HG02623 (cell line): ENCODE results near the gene JUN.
A peak's percentile ranks its signal among the peaks of the same experiment; 100 is the strongest.

Experiments
- ATAC-seq: cut with Tn5 transposase; IDR thresholded peaks from one replicate; pipeline ENCODE4 v1.9.1; 2021; ENCODE audit warnings: moderate library complexity; ENCODE audit not compliant: unreplicated experiment

JUN gene

DNA sequence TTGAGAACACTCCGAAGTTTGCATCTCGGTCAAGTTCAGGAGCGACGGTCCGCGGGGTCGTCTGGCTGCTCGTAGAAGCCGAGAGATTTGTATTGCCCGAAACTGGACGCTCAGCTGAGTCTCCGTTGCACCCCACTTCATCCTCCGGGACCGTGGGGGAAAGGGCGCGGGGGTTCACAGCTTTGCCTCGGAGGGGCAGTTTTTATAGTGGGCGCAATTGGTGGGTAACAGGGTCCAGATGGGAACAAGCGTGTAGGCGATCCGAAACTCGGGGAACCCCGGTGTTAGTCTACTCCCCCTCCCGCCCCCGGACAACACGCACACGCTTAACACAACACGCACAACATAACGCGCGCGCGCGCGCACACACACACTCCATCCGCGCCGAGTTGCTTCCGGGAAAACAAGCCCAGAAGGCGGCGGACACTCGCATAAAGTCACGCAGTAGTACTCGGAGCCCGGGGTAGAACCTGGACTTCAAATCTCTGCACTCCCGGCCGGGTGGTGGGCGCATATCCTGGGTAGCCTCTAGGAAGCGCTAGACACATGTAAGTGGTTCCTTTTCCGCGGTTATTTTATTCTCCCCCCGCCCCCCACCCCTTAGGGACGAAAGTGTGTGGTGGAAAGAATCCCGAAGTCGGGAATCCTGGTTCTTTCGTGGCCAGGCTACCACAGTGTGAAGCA, 1.1 kb upstream of the JUN start:
- ATAC-seq: no peak

- peak; percentile 4 for ATAC-seq
Observed at GRCh38 chr1:58783090-58783992, 506 bp downstream of the JUN start.

- no peak for ATAC-seq
Observed at GRCh38 chr1:58782178-58783089, 1.4 kb downstream of the JUN start.

DNA sequence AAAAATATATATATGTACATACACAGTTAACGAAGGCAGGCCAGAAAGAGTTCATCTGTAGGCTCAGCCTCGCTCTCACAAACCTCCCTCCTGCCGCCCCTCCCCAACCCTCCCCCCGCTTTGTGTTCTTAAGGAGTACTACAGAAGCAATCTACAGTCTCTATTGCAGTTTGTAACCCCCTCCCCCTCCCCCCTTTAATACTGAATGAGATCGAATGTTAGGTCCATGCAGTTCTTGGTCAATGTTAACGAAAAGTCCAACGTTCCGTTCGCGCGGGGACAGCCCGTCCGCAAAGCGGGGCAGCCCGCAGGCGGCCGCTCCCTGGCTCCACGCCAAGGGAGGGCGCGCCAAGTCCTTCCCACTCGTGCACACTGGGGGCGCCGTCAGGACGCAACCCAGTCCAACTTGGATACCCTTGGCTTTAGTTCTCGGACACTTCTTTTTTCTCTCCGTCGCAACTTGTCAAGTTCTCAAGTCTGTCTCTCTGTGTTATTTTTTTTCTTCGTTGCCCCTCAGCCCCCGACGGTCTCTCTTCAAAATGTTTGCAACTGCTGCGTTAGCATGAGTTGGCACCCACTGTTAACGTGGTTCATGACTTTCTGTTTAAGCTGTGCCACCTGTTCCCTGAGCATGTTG, 2.2 kb downstream of the JUN start:
- ATAC-seq: no peak

DNA sequence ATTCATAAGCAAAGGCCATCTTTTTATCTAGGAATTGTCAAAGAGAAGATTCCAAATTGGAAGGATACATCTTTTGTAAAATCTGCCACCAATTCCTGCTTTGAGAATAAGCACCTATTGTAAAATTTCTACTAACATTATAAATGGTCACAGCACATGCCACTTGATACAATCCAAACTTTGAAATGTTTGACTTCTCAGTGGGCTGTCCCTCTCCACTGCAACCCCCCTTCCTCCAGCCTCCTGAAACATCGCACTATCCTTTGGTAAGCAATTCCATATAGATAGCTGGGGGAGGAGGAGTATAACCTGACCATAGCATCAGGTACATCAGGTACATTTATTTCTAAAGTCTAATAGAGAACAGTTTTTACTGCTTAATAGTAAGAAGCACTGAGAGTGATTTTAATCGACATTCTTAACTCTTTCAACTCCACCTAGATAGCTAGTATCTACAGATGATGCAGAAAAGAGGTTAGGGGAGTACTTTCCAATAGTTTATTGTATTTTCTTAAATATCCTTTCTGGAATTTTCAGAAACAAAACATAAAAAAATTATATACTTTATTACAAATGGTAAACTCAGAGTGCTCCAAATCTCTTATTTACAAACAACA, 2.9 kb downstream of the JUN start:
- ATAC-seq: no peak

DNA sequence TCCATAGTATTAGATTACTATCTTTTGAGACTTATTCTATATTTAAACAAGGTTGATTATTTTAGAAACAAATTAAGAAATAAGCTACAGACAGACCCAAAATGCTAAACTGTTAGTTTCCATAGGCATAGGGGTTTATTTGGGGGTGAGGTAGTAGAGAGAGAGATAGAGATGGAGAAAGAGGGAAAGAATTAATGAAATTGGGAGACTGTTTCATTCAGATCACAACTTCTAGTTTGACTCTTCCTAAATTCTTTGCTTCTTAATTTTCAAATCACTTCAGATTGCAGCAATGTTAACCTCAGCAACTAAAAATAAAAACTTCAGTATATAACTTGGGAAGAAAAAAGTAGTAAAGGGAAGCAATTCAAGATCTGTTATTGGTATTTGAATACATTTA, 3.4 kb downstream of the JUN start:
- no peak for ATAC-seq

- no peak for ATAC-seq
Observed at GRCh38 chr1:58779801-58780382, 4.0 kb downstream of the JUN start.

GRCh38 chr1:58779059-58779754, 4.6 kb downstream of the JUN start:
- no peak for ATAC-seq

DNA sequence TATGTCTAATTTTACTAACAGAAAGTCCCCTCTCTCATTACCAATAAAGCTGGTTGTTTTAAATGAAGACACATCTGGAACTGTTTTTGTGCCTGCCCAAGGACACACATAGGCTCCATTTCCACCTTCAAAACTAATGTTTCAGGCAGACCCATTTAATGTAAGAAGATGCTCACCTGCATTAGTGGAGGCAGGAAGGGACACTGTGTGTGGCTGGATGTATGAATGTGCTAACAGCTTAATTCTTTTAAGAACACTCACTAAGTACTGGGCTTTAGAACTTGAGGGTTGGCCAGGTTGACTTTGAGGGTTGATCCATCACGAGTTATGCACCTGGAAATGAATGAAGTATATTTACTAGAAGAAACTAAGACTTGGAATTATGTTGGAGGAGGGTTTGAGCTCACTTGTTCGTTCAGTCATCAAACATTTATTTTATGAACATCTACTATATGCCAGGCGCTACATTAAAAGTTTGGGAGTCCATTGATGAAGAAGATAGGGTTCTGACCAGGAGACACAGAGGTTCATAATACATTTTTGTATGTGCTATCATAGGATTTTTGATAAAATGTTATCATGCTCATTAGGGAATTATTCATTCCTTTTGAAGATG, 5.4 kb downstream of the JUN start:
- ATAC-seq: no peak

DNA sequence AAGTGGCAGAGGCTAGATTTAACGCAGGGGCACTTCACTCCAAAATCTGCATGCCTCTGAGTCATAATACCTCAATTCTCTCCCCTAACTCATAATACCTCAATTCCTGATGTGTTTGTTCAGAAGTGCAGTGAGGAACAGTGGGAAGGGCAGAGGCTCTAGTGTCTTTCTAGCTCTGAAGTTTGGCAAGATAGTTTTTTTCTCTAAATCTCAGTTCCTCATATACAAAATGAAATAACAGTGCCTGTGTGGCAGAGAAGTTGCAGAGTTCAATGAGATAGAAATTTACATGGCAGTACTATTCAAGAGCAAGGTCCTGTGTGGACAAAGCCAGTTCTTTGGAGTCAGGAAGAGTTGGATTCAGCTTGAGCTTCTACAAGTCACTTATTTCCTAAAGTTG, 9.8 kb downstream of the JUN start:
- no peak for ATAC-seq

GRCh38 chr1:58773406-58773840, 10.4 kb downstream of the JUN start:
- no peak for ATAC-seq

DNA sequence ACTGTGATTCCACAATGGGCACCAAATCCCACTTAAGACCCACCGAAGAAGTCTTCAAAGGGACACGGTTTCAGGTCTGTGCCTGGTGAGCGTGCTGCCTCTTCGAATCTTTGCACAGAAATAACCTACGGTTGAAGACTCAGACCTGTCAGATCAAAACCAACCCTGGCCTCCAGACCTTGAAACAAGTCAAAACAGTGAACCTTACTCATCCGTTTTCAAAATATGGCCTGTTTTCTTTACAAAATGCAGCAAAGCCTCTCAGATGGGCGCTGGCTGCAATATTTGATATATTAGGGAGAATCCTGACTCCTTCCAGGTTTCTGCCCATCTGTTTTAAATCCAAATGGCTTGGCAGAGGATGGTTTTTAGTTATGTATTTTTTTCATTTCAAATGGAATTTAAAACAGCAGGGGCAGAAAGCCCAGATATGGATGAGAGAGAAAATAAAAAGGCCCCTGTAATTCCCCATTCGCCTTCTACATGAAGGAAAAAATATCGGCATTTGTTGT, 14.0 kb downstream of the JUN start:
- ATAC-seq: no peak

GRCh38 chr1:58768971-58769808, 14.7 kb downstream of the JUN start:
- no peak for ATAC-seq

GRCh38 chr1:58768191-58768731, 15.6 kb downstream of the JUN start:
- ATAC-seq: no peak

- no peak for ATAC-seq
Observed at GRCh38 chr1:58767143-58767542, 16.7 kb downstream of the JUN start.

DNA sequence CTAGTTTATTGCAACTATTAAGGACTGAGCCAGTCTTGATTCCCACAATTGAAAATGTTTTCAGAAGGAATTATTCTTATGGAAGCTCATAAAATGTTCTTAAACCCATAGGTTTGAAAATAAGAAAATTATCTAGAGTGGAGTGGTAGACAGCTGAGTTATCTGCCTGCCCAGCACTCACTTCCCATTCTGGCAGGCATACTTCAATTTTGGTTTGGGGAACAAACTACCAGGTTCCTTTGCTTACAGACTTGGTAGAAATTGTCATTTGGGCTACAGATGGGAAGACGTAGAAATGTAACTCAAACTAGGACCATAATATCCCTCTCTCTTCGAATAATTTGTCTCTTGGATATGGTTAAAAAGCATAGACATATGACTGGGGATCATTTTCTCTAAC, 18.4 kb downstream of the JUN start:
- no peak for ATAC-seq

GRCh38 chr1:58765006-58765405, 18.8 kb downstream of the JUN start:
- ATAC-seq: no peak
